ENCODE measurements around the gene VN1R5.

- TF ChIP-seq CTCF (IDR thresholded peaks at IDR 0.05) (peak; percentile 70), CREB1 (CRISPR knock-in tag; IDR thresholded peaks at IDR 0.05) (no peak), FOXJ3 (CRISPR knock-in tag; IDR thresholded peaks at IDR 0.05; ENCODE audit: borderline replicate concordance) (no peak), TEAD4 (CRISPR knock-in tag; IDR thresholded peaks at IDR 0.05) (no peak), ELF4 (CRISPR knock-in tag; IDR thresholded peaks at IDR 0.05; ENCODE audit: low read depth) (no peak)
Measured at GRCh38 chr1:247287460-247287859, 31.6 kb downstream of the VN1R5 start.

All from WTC11 (cell line).